HuH-7.5 (cell line): ENCODE data around the gene EEFSEC.

Experiments used
- DNase-seq: peaks from one replicate; pipeline ENCODE4 v3.0.0; 2011; ENCODE audit warnings: low spot score

The EEFSEC gene

DNA sequence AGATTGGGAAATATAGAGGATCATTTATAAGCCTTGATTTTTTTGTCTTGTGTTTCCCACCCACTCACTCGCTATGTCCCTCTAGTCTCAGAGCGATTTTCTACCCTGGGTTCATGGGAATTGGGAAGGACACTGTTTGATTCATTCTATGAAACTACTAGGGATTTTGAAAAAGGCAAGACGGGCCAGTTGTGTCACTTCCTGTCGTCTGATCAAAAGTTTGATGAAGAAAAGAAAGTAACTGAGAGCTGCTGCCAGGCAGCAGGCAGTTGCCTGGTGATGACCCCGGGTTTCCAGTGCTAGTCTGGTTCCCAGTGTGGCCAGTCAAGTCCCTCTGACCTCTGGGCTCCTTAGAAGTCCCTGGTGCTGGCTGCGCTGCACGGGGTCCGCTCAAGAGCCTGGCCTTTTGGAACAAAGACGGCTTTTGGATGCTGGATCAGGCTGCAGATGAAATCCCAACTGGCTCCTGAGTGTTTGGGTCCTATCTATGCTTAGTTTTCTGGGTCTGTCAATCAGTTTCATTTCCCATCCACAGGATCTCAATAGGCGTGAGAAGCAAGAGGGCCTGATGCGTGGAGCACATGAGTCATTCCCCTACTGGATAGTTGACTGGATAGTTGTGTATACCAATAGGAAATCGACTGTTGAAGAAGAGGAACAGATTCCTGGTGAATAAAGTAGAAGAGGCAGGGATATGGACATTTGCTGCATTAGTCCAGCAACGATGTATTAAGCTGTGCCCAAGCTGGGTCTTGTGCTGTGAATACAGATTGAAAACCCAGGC lies 89.7 kb downstream of the EEFSEC start:
- DNase-seq, result no peak

DNA sequence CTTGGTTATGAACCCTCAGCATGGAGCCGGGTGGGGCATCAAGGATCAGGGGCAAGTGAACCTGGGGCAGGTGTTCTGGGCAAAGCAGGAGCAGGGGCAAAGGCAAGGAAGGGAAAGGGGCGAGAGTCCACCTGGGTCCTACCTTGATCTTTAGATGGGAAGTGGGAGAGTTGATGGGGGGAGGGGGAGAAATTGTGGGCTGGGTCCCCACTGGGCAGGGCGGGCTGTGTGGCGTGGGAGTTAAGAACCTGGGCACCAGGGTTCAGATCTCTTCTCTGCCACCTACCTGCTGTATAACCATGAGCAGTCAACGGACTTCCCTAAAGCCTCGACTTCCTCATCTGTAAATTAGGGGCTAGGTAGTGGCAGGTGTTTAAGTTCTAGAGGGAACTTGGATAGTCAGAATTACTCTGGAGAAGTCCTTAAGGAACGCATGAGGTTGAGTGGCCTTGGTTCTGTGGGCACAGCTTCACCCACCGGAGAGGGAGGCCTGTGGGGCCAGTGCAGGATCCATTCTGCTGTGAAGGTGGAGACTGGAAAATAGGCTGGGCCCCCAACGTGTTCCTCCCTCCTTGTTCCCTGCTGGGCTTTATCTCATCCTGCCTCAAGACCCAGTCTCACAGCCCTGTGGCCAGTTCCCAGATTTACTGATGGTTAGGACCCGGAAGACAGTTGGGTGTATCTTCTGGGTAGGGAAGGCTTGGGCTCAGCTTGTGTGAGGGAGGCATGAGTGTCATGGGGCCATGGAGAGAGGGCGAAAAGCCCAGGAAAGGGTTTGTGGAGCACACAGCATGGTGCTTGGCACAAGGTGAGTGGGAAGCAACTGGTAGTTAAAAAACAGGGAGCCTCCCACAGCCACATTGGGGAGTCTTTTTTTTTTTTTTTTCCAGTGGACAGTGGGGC lies 90.6 kb downstream of the EEFSEC start:
- no peak for DNase-seq

DNA sequence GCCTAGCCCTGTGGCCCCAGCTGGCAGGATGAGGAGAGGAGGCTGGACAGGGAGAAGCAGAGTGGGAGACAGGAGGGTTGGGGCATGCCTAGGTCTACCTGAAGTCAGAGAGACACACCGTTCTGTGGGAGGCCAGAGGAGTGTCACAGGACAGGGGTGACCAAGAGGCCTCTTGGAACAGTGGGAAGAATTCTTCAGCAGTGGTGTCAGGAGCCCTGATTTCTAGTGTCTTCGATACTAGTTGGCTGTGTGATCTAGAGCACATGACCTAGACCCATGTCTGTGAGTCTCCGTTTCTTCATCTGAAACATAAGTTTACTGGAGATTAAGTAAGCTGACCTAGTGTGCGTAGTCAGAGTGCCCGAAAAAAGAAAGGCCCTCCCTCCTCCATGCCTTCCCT lies 92.2 kb downstream of the EEFSEC start:
- no peak for DNase-seq

DNA sequence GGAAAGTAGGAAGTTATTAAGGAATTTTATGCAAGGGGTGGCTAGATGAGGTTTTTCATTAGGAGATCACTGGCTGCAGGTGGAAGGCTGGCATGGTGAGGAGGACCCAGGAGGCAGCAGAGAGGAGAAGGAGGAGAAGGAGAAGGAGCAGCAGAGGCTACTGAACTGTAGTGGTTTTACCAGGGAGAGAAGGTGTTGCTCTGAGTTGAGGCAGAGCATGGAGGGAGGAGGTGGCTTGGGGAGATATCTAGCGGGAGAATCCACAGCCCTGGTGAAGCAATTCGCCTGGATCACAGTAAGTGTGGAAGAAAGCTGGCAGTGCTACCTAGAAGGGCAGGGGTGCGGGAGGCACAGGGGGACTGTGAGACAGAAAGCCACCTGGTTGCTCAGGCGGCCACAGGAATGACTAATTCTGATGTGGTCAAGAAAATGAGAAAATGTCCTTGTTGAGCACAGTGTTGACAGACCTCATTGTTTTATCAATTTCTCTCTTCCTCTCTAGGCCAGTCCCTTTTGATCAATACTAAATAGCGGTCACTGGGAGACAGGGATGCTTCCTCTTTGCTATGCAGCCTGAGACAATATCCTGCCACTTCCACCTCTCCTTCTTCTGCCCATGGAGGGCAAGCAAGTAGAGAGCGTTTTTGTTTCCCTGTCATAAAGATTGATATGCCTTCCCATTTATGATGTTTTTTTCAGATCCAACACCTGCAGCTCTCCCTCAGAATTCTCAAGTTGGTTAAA lies 94.6 kb downstream of the EEFSEC start:
- DNase-seq, result no peak

DNA sequence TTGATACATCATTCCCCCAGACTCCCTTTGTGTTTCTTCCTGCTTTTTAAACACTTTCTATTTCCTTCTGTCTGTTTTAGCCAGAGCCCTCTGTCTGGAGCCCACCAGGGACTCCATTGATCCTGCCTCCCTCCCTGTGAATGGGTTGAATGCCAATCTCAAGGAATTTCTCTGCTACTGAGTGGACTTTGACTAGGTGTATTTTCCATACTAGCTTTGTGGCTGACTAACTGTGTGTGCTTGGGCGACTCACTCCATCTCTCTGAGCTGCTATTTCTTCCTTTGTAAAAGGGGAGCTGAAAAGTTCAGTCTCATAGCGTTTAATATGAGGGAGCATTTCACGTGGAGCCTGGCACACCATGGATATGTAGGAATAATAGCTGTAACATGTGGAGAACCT lies 98.8 kb downstream of the EEFSEC start:
- DNase-seq, result no peak

DNA sequence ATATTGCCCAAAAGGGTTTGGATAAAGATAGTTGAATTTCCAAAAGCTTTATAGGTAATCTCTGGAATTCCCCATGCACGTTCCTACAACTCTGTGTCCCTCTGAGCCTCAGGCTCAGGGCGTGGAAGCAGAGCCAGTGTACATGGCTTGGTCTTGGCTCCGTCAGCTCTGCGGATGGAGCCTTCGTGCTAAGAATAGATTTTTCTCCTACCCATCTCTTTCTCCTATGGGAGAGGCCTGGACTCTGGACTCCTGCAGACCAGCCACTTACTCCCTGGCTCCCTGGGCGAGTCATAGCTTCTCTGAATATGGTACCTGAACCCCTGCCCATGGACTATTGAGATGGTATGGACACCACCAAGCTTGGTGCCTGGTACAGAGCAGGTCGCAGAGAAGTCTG lies 99.9 kb downstream of the EEFSEC start:
- DNase-seq, result peak; percentile 49

DNA sequence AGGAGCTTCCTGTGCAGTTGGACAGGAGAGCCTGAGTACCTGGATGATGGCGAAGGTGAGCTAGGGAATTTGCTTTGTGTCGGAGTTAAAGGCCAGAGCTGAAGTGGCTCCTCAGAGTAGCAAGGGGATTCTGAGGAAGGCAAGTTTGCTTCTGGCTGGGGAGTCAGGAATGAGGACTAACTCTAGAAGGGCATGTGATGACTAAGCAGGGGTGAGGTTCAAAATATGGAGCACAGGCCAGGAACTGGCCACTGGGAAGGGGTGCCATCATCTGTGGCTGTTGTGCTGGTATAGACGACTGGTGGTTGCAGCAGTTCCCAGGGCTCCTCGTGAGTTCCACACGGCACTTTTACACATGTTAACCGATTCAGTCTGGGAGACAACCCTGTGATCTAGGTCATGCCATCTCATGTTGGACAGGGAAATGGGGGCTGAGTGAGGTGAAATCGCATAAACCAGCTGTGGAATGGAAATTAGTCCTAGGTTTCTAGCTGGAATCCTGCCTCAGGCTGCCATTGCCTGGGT lies 100.8 kb downstream of the EEFSEC start:
- DNase-seq, result no peak

DNA sequence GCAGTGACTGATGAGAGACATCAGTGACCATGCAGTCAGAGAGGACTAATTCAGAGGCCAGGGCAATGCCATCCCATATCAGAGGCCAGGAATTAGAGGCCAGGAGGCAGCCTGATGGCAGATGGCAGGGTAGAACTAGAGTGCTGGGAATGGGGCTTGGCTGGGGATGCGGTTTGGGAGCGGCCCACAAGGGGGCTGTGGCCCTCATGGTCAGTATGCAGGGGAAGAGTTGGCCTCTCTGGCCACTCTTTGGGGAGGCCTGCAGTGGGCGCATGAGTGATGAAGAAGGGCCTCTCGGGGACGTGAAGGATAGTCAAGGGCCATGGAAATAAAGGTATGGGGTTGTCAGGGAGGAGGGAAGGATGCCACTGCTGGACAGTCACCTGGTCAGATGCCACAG lies 101.7 kb downstream of the EEFSEC start:
- DNase-seq, result no peak

DNA sequence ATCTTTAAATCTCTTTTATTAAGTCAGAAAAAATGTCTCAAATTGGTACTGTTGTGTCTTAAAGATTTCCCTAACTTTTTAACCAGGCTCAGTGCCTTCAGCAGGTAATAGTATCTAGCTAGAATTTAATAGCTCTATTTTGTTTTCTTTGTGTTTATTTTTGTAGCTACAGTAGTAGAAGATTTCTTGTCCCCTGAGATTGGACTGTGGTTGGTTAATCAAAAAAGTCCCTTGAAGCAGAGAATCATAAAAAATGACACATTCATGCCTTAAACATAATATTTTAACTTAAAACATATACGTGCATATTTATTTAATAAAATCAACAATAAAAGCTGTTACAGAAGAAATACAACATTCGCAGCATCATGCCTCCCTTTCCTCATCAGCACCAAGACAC lies 102.8 kb downstream of the EEFSEC start:
- DNase-seq, result no peak

DNA sequence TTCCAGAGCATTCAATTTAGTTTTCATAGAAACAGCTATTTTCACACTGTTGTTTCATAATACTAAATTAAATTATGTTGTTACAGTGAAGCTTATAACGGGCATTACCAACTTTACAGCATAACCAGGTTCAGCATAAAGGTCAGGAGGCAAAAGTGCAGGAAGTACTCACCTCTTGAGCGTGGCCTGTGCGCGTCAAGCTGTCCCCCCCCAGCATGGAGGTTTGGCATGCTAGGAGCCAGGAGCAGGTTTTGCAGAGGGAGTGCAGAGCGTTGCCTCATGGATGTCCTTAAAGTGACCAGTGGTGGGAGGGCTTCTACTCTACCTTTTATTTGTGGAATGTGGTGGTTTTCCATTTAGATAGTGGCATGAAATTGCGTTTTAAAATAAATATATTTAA lies 104.4 kb downstream of the EEFSEC start:
- no peak for DNase-seq

DNA sequence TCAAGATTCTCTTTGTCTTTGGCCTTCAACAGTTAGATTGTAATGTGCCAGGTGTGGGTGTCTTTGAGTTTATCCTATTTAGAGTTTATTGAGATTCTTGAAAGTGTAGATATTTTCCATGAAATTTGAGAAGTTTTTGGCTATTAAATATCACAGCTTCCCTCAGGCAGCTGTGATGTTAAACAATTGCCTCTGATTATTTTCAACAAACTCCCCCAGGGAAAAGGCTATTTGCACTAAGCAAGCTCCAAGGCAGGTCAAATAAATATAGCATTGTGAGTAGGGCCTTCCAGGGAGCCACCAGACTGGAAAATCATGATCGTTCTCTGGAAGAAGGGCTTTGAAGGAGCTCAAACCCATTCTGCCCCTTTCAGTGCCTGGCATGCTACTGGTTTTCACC lies 107.0 kb downstream of the EEFSEC start:
- DNase-seq, result no peak

DNA sequence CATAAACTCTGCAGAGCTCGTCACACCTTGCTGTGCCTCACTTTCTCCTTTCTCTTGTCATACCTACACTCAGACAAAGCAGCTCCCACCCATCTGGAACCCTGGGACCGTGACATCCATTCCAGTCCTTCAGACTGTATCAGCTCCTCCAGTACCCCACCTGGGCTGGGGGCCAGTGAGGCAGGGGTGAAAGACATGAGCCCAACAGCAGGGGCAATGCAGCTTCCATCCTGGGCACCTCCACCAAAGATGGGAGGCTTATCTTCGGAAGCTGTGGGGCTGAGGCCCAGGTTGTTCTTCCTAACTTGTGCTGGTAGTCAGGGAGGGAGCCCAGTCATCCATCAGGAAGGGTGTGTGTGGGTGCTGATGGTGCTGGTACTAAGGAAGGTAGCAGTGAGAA lies 109.2 kb downstream of the EEFSEC start:
- no peak for DNase-seq

DNA sequence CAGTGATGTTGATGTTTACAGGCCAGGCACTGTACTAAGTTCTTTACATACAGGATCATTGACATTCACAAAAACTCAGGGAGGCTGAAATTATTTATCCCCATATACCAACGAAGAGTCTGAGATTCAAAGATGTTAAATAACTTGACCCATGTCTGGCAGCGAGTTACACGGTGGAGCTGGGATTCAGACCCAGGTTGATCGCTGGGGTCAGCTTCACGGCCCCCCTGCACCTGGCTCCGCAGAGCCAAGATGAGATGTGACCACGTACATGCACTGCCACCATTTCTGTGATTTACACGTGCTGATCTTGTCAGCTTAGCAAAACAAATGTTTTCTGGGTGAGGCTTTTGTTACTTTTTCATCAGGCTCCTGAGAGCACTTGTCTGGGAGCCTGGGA lies 109.8 kb downstream of the EEFSEC start:
- DNase-seq, result no peak

DNA sequence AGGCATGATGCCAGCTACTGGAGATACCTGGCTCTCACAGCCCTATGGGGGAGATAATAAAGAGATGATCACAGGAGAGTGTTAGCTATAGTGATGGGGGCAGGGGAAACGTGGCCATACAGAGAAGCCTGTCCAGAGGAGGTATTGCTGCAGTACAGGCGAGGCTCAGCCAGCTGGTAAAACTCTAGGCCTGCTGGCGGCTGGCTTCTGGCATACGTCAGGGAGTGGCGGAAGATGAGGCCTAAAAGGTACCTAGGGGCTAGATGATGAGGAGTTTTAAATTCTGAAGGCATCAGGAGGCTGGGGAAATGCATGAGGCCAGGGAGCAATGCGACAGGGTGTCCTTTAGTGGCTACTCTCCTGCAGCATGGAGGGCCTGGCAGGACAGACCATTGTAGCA lies 110.7 kb downstream of the EEFSEC start:
- DNase-seq, result no peak

DNA sequence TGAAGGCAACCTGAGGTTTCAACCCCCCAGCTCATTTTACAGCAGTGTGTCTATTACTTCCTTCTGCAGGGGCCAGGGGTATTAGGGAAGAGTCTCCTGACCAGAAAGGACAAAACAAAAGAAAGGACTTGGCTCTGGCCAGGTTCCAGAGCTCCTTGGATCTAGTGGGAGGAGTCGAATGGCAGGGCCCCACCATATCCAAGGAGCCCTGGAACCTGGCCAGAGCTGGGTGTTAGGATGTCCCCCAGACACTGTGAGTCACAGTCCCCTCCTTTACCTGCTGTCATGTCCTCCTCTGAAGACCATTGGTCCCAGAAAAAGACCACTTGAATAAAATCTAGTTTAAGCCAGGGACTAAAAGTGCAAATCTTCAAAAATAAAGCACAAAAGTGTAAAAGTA lies 113.2 kb downstream of the EEFSEC start:
- DNase-seq, result no peak

DNA sequence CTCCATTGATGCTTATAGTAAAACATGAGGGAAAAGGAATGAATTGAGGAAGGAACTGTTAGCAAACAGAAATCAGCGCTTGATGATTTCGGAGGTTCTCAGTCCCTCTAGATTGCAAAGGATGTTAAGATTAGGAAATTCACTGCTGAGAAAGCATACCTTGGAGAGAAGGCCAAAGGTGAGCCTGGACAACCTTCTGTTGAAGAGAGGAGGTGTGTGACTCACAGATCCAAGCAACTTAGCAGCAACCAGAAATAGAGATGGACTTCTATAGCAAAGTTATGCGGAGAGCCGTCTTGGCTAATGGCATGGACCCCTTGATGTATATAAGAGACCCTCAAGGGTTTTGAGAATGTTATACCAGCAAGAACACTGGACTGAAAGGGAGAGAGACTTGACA lies 114.3 kb downstream of the EEFSEC start:
- DNase-seq, result no peak

DNA sequence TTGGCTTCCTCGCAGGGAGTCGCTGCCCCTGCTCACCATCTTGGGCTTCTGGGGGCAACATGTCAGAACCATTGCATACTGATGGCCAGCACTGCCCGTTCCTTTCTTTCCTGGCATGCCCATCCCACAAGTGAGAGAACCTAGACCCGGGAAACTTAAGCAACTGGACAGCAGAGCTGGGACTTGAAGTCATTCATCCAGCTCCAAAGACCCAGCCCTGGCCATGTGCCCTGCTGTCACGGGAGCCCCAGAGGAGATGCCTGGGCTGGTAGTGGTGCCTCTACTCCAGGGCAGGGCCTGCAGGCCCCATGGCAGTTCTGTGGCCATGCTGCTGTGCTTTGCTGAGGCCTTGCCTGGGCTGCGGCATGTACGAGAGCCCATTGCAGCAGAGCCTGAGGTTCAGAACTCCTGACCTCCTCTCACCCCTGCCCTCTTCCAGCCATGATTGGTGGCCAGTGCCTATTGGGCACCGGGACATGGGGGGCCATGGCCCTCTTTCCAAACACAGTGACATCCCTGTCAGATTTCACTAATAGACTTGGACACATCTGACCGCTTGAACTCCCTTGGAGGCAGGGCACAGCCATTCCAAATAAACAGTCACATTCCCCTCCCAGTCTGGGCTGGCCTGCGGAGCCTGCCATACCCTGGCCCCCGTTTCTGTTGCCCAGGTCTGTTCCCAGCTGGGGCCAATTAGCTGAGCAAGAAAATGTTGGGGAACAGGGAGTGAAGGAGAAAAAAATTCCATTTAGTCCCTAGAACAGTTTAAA lies 115.9 kb downstream of the EEFSEC start:
- DNase-seq, result no peak

DNA sequence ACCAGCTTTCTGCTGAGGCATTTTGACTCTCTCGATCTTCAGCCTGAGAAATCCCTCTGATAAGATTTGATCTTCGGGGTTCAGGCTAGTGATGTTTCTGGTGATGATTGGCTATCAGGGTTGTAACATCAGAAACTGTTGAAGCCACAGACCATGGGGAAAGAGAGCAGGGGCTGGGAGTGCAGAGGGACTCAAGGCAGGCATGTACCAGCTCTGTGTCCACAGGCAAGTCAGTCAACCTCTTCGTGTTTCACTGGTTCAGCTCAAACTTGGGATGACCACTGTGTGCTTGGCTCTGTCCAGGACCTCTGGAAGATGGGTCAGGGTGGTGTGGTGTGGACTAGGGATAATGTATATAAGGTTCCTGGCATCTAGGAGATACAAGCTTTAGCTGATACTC lies 116.5 kb downstream of the EEFSEC start:
- no peak for DNase-seq

DNA sequence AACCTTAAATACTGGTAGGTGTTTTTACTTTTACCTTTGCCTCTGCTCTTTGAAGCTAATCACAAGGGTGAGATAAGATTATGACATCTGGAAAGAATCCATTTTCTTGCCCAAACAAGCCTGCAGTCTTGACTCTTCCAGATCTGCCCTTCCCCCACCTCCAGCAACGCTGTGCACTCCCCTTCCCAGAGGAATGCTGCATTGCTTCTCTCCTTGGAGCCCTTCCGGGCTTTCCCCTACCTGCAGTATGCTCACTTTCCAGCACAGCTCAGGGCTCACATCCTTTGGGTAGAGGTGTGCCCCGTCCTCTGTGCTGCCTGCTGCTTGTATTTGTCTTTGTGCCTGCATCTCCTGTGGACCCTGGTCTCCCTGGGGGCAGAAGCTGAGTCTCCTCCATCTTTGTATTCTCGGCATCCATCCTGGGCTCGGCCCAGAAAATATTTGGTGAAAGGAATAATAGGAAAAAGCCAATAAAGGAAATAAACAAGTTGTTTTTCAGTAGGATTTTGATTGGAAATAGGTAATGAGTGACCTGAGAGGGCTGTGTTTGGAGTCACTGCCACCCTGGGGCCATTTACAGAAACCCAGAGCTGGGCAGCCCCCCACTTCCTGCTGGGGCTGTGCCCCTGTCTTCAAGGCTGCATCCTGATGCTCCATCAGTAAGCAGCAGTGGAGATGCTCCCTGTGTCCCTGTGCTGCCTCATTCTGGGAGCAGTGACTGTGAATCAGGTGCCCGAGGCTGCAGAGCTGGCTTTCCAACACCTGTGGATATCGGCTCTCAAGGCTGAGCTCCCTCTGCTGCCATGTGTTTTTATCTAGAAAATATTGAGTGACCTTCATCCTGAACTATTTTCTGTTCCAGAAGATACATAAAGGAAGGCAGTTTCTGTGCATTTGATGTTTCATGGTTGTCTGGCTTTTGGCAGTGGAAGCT lies 117.5 kb downstream of the EEFSEC start:
- no peak for DNase-seq

DNA sequence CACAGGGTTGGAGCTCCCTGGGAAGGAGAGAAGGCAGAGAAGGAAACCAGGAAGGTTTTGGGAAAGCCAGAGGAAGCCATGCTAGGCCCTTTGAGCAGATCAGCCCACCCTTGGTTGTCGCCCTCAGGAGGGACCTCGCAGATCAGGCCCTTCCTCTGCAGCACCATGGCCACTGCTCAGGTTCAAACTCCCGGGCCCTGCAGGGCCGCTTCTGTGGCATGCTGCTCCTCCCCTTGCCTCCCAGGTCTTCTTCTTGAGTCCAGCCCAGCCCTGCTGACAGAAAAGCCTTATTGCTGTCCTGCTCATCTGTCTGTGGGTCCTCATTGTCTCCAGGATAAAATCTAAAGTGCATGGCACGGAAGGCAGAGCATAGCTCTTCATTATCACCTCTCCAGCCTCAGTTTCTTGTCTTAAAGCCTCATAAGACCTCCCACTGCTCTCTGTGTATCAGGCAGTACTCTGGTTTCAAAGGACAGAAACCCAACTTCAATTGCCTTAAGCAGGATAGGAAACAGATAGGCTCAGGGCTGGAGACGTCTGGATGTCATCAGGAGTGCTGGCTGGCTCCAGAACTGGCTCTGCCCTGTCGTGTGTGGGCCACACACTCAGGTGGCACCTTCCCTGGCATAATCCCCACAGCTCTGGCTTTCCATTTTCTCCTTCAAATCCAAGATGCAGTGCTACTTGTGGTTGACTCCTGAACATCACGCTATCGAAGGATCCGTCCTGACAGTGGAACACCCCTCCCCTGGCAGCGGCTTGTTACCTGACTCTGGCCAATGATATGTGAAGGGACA lies 118.5 kb downstream of the EEFSEC start:
- DNase-seq, result no peak
